HG02678 (cell line): ENCODE data around the gene ARHGEF37.
"Not testable (repeated sequence)": the region's sequence is repeated elsewhere in the genome, so short reads cannot be mapped to it uniquely, and the experiment has no call there.

Experiments
- ATAC-seq: cut with Tn5 transposase; IDR thresholded peaks from one replicate; pipeline ENCODE4 v1.9.1; 2021; ENCODE audit warnings: mild to moderate bottlenecking, moderate library complexity; ENCODE audit not compliant: unreplicated experiment

Gene ARHGEF37, protein sequence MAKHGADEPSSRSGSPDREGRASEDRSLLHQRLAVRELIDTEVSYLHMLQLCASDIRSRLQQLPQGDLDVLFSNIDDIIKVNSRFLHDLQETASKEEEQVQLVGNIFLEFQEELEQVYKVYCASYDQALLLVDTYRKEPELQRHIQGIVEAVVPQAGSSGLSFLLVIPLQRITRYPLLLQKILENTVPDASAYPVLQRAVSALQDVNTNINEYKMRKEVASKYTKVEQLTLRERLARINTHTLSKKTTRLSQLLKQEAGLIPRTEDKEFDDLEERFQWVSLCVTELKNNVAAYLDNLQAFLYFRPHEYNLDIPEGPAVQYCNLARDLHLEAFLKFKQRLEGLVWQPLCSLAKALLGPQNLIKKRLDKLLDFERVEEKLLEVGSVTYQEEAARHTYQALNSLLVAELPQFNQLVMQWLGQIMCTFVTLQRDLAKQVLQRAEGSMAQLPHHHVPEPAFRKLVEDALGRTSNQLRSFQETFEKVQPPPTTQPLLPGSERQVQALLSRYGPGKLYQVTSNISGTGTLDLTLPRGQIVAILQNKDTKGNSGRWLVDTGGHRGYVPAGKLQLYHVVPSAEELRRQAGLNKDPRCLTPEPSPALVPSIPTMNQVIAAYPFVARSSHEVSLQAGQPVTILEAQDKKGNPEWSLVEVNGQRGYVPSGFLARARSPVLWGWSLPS

DNA sequence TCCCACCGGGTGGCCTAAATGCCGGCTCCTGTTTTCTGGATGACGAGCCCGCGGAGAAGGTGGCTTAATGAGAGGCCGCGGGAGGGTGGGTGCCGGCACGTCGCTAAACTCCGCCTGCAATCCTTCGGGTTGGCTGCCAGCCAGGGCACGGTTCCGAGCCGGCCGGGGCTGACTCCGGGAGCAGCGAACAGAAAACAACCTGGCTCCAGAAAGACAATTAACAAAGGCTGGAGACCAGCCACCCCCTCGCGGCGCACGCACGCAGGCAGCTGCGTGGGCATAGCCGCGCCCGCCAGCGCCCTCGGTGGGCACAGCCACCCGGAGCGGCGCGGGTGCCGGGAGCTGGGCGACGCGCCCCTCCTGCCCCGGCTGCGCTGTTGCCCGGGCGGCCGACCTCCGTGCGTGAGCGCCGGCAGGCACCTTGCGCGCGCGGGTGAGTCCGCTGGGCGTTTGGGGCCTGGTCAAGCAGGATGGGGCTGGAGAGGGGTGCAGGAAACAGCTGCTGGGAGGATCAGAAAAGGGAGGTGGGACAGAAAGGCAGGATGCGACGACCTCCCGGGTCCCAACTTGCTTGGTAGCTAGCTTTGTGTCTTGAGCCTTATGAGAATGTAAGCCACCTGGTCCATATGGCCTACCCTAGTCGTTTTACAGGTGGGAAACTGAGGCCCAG is at the start of gene ARHGEF37:
TSS of gene ARHGEF37 (plus strand) at position 307 of the 670 bp plus-strand sequence. CDS start 16,272 bp downstream, outside the sequence.
- ATAC-seq: no peak

DNA sequence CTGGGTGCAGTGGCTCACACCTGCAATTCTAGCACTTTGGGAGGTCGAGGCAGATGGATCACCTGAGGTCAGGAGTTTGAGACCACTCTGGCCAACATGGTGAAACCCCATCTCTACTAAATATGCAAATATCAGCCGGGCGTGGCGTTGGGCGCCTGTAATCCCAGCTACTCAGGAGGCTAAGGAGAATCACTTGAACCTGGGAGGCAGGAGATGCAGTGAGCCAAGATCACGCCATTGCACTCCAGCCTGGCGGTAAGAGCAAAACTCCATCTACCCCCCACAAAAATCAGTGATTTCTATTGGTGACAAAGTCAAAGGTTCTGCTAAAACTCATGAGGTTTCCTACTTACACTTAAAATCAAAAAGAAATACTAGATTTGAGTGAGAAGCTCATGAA is 48.9 kb upstream of the ARHGEF37 start:
- ATAC-seq: no peak

DNA sequence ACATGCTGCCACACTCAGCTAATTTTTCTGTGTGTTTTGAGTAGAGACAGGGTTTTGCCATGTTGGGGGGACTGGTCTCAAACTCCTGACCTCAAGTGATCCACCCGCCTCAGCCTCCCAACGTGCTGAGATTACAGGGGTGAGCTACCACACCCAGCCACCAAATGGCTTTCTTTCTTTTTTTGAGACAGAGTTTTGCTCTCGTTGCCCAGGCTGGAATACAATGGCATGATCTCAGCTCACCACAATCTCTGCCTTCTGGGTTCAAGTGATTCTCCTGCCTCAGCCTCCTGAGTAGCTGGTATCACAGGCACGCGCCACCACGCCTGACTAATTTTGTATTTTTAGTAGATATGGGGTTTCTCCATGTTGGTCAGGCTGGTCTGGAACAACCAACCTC is 45.5 kb upstream of the ARHGEF37 start:
- ATAC-seq: not testable (repeated sequence)

DNA sequence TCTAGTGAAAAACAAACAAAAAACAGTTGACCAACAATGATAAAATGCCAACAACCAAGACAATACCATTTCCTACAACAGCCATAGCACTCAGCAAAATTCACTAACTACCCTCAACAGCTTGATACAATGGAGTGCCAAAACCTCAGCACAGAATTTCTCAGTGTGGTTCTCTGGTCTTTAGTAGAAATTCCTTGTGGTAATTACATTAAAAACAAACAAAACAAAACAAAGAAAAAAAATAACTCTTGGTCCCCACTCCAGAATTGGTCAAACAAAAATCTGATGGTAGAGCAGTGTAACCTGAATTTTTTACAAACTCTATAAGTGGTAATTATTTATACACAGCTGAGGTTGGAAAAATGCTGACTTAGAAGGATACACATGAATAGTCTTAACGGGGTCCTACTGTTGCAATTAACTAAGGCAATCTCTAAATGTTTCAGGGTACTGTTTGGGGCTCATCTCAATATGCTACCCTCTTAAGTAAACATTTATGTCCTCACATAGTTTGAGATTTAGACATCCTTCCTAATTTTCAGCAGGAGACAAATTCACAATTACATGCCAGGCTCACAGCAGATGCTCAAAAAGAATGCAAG is 43.8 kb upstream of the ARHGEF37 start:
- ATAC-seq: no peak

DNA sequence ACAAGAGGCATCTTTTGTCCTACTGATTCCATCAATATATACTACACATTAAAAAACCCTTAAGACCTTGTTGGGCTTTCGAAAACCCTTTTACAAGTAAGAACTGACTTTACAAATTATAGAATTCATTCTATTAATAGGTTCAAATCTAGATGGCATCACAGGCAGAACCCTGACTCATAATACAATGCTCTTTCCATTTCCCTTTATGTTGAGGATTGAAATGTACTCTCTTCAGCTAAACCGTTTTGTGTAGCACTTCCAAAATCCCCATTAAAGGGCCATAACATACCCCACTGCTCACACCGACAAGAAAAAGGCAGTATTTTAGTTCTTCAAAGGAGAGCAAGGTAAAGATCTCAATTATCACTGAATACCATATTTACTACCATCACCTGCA is 41.2 kb upstream of the ARHGEF37 start:
- ATAC-seq: no peak

DNA sequence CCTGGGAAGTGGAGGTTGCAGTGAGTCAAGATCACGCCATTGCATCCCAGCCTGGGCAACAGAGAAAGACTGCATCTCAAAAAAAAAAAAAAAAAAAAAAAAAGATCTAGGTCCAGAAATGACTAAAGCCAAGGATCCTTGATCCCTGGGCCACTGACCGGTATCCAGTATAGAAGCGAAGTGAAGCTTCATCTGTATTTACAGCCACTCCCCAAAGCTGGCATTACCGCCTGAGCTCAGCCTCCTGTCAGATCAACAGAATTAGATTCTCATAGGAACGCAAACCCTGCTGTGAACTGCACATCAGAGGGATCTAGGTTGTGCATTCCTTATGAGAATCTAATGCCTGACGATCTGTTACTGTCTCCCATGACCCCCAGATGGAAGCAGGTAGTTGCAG is 39.4 kb upstream of the ARHGEF37 start:
- no peak for ATAC-seq

DNA sequence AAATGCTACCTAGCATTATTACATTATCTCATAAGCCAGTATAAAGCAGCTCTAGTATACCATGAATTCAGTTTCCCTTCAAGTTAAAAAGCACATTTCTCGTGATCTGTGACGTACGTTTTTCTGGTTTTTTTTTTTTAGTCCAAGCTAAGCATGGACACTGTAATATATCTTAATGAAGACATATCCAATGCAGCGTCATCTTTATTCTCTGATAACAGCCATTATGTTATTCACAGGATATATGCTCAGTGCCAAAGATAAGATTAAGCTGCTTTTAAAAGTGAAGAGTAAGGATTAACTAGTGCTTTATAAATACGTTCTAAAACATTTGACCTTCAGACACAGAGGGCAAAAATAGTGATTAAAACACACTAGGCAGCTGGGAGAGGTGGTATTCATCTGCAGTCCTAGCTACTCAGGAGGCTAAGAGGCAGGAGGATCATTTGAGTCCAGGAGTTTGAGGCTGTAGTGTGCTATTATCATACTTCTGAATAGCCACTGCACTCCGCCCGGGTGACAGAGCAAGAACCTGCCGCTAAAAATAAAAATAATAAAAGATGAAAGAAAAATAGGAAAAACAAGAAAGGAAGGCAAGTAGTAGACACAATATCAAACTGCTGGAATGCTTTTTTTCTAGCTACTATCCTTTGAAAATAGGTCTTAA is 37.8 kb upstream of the ARHGEF37 start:
- ATAC-seq: no peak

DNA sequence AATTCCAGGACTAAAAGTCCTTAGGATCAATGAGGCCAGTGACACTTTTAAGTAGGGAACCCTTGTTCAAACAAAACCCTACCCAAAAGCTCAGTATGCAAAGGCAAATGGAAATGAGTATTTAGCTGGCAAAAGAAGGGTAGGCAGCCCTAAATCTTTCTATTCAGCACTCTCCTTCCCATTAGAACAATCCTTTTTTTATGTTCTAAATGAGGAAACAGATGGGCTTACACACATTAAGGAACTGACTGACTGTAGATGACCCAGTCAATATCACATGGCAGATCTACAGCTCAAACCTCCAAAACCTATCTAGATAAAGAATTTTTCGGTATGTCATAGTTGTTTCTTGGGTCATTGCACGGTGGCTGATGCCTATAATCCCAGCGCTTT is 37.3 kb upstream of the ARHGEF37 start:
- ATAC-seq: no peak

DNA sequence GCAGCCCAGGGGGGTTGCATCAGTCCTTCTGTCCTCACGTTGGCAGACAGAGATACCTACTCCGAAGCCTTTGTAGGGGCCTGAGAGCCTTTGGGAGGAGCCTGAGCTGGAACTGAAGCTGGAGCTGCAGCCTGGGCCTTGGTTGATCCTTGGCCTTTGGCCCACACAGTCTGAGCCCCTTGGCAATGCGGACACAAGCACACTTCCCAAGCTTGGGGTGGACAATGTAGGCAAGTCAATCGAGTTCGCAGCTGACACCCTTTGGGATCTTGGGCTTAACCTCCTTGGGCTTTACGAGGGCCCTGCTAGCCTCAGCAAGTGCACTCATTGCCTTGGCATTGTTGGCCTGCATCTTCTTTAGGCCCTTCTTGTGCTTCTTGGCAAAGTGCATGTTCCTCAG is 36.0 kb upstream of the ARHGEF37 start:
- no peak for ATAC-seq

DNA sequence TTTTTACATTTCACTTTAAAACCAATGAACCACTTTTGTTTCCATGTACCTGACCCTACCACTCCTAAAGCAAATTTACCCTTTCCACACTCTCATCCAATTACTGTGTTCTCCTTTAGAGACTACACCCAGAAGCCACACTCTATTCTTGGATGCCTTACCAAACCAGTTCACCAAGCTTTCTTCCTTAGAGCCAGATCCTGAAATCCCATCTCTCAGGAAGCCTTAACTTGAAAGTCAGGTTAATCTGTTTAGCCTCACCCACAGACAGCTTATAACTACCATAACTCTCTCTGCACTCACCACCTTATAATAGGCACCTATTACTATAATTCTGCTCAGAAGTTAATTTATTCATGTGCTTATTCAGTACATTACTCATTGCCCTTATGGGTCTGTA is 34.3 kb upstream of the ARHGEF37 start:
- no peak for ATAC-seq

DNA sequence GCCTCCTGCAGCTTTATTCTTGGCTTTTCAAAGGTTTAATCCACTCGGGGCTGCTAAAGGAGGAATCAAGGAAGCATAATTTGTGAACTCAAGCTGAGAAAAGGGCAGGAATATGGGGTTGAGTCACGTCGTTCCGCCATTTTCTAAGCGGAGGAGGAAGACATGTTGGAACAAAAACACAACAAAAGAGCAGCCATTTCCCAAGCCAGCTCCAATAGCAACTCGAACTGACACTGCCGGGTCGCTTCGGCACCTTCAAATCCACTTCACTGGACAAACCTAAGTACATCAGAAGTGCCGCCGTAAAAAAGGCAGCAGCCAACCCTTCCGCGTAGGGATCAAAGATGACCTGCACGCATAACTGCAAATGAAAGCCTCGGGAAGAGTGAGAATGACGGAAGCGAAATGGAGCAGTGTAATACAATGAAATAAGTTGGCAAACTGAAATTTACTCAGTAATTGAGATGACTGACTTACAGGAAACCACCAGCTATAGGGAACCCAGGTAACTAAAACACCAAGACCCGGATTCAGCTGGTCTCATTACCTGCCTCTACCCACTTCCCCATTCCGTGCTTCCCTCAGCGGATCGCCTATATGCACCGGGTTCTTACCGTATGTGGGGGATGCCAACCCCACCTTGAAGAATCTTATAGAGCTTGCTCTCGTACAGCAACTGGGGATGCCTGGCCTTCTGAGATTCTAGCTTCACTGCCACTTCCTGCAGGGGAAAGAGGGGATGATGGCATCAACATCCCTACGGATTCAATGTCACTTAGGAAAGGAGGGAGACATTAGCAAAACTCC is 31.6 kb upstream of the ARHGEF37 start:
- ATAC-seq: peak; percentile 26

DNA sequence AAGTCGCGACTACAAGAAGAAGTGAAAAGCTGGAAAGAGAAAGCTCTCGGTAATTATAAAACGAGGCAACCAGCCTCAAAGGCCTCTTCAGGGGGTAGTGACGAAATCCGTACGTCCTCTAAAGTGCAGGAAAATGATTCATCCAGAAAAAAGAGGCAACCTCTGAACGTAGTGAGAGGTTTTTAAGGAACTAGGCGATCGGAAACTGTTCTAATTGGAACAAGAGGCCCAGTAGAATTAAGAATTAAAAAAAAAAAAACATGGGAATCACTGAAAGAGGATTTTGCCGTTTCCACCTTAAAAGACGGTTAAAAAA is 31.1 kb upstream of the ARHGEF37 start:
- ATAC-seq: no peak

DNA sequence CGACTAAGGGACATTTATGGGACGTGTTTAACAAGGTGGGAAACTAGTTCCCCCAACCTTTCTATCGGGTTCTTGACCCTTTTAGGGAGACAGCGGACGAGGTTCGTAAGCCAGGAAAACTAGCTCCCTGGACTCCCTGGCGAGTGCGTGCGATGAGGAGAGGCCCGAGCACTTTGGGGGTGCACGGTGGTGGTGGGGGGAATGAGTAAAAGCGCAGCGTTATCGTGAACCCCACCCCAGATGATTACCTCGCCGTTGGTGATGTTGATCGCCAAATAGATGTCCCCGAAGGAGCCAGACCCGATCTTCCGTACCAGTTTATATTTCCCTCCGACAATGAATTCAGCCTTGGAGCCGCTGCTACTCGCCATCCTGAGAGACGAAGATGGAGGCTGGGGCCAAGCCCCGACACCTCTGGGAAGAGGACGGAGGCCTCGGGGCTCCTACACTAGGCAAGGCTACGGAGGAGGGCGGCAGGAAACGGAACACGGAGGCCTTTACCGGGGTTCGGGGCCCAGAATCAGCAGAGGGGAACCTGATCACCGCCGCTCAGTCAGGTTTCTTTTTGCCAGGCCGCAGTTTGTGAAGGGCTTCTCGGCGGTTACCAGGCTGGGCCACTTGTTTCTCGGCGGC is 30.6 kb upstream of the ARHGEF37 start:
- ATAC-seq: peak; percentile 1

DNA sequence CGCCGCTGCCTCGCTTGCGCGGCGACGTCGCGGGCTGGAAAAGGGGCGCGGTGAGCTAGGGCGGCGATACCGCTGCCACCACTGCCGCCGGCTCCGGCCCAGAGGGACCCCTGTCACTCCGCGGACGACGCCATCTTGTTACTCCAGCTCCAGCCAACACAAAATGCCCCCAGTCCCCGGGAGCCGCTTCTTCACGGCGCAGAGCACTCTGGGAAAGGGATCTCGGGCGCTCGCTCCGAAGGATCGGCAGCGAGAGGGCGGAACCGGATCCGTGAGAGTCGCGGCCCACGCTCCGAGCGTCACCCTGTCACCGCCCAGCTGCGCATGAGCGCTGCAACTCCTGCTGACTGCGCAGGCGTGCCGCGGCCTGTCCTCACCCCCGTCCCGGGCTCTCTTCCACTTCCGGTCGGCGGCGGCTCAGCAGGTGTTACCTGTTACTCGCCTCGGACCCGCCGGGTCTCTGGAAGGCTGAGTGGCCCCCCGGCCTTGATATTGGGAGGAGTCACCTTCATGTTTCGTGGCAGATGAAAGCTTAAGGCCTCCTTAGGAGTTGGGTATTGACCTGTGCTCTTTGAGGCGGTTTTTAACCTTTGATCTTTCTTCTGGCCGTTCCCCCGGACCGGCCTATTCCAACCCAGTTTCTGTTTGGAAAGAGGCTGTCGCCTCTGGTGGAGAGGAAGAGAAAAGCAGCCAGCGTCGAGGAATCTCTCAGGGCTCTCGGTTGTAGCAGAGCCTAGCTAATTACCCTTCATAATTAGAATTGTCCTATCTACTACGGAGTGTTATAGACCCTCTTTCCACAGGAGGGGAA is 29.9 kb upstream of the ARHGEF37 start, which contains the start of gene CSNK1A1:
TSS of gene CSNK1A1 (minus strand) at position 213 of the 811 bp plus-strand sequence. CDS start 475 bp downstream, outside the sequence.
- ATAC-seq: peak; percentile 90

DNA sequence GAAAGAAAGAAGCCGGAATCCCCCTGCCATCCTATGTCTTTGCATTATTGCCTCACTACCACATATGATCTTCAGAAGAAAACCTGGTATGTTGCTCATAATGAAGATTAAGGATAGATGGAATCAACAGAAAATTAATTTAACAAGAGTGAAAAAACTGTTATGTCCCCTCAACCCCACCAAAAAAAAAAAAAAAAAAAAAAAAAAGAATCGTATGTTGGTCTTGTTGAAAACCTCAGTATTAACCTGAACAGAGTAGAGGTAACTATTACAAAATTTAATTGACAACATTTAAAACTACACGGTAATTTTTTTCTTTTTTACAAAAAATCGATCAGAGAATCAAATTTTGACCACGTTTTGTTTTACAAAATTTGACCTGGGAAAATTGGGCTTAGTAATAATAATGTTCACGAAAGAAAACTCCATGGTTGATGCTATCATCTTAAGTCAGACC is 29.2 kb upstream of the ARHGEF37 start:
- ATAC-seq: no peak

DNA sequence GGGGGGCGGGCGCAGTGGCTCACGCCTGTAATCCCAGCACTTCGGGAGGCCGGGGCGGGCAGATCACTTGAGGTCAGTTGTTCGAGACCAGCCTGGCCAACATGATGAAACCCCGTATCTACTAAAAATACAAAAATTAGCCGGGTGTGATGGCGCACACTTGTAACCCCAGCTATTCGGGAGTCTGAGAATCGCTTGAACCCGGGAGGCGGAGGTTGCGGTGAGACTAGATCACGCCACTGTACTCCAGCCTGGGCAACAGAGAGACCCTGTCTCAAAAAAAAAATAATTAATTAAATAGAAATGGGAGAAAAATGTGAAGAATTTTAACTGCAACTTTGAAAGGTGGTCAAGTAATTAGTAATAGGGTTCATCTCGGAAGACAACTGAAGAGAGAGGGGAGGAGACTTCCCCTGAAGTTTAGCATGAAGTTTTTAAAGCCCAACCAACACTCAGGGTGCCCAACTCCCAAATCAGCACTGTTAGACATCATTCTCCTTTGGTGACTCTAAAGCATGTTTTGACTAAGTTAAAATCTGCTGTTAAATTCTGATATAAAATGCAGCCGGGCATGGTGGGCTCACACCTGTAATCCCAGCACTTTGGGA is 28.6 kb upstream of the ARHGEF37 start:
- ATAC-seq: no peak

DNA sequence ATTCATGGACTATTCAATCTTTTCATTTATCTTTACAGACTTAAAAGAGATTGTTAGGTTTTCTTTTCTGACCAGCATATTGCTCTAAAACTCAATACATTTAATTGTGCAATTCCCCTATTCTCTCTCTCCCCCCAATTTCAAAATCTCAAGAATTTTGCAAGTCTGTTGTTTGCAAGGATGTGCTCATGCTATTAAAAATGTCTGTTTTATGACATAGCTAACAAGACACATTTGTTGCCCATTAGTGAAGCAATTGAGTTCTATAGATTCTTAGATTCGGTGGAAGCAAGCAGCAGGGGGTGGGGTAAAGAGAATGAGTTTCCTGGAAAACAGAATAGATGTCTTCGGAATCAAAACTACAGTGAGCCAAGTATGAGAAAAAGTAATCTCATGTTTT is 21.6 kb upstream of the ARHGEF37 start:
- no peak for ATAC-seq

DNA sequence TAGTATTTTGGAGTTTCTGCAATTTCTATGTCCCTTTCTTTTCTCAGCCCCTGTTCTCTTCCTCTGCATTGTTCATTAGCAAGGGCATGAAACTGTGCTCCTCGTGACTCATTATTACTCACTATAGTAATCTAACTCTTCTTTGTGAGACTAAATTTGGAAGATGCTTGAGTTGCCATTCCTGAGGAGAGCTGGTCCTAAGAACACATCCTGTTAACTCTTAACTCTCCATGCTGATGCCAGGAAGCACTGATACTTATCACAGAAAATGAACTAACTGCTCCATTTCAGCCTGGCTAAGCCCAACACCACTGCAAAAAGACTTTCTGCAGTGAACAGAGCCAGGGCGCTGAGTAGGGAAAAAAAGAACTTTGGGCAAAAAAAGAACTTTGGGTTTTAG is 19.4 kb upstream of the ARHGEF37 start:
- no peak for ATAC-seq
